Heart left ventricle (tissue), 16 donors: ENCODE data around the gene EIF4H. TPM values are rescaled to one million over a fixed set of nuclear protein-coding genes. Genes with fewer than 3 reads are reported as not detected.

Experiments used
- ATAC-seq, 4 donors: fragments of 200-7000 bp; cut with Tn5 transposase; one replicate each; pipeline ENCODE4 v1.9.1; 2020 to 2022; ENCODE audit warnings: moderate library complexity in 4 of 4, mild to moderate bottlenecking in 3 of 4, moderate number of reproducible peaks in 1 of 4
- DNase-seq, 5 donors: peaks; one replicate each; pipeline ENCODE4 v3.0.0-alpha.2; 2020
- H3K27ac ChIP-seq, 12 donors: fragments of 200-600 bp; sonication (generic) in 4 of 12; one replicate each; pipeline versions ENCODE4 v1.5.0 to v1.8.0; 2016 to 2022; ENCODE audit warnings: mild to moderate bottlenecking in 2 of 12
- H3K27me3 ChIP-seq, 9 donors: fragments of 200-600 bp; sonication (generic) in 2 of 9; one replicate each; pipeline versions ENCODE4 v1.5.1 to v1.8.0; 2016 to 2022; ENCODE audit warnings: mild to moderate bottlenecking in 3 of 9
- H3K36me3 ChIP-seq, 9 donors: fragments of 200-600 bp; sonication (generic) in 2 of 9; one replicate each; pipeline versions ENCODE4 v1.5.0 to v1.8.0; 2018 to 2022; ENCODE audit warnings: mild to moderate bottlenecking in 2 of 9
- H3K4me1 ChIP-seq, 12 donors: fragments of 200-600 bp; sonication (generic) in 4 of 12; one replicate each; pipeline versions ENCODE4 v1.5.0 to v1.8.0; 2016 to 2022; ENCODE audit warnings: mild to moderate bottlenecking in 3 of 12
- H3K4me3 ChIP-seq, 12 donors: fragments of 200-600 bp; sonication (generic) in 4 of 12; one replicate each; pipeline versions ENCODE4 v1.5.0 to v1.8.0; 2017 to 2022; ENCODE audit warnings: mild to moderate bottlenecking in 9 of 12, moderate library complexity in 4 of 12
- H3K9me3 ChIP-seq, 12 donors: fragments of 200-600 bp; sonication (generic) in 4 of 12; one replicate each; pipeline versions ENCODE4 v1.5.0 to v1.8.0; 2016 to 2022; ENCODE audit warnings: mild to moderate bottlenecking in 1 of 12
- CTCF ChIP-seq, 12 donors: fragments of 200-600 bp; sonication (generic) in 4 of 12; IDR thresholded peaks; one replicate each; pipeline versions ENCODE4 v1.5.0 to v1.8.0; 2018 to 2022; ENCODE audit warnings: antibody characterized with exemption in 12 of 12, mild to moderate bottlenecking in 5 of 12
- POLR2A ChIP-seq, 2 donors: fragments of 450-650 bp; IDR thresholded peaks; one replicate each; pipeline ENCODE4 v1.6.1; 2017; ENCODE audit warnings: antibody characterized with exemption in 2 of 2, mild to moderate bottlenecking in 2 of 2, moderate library complexity in 2 of 2
- WGBS, 4 donors: extraction: QIAGEN DNeasy Blood & Tissue Kit in 2 of 4; methylation state at CpG; one replicate each; pipeline versions ENCODE4 v1.1.5 to v1.1.7; 2013 to 2018; 5-methylcytosine and 5-hydroxymethylcytosine counted together
- intact Hi-C, 10 donors: fragments of 100-400 bp; cut with DNase I; formaldehyde crosslinking; loops; one replicate each; pipeline versions ENCODE4 v1.11.1 to v1.14.2; 2022
- microRNA counts, 2 donors: library from miRNA; unstranded; fragments of <30 nt; microRNA quantifications; one replicate each; lab custom pipeline; 2016
- microRNA-seq, 4 donors: library from miRNA; unstranded; fragments of <30 nt; microRNA quantifications; one replicate each; pipeline versions ENCODE4 to v1.2.0, GENCODE V29; 2017 to 2020
- polyA plus RNA-seq, 2 donors: library from polyadenylated mRNA; stranded (reverse); fragments of 200-250 nt; gene quantifications; one replicate each; pipeline ENCODE4 v1.2.3, GENCODE V29; 2013
- total RNA-seq, 9 donors: library from RNA; depleted of rRNA in 2 of 9; stranded (reverse); fragments of >200 nt in 2 of 9; fragmentation: NEBNext Ultra II Directional in 3 of 9; extraction: Animal tissue kit (Norgen Biotek cat#: 25700) in 3 of 9; gene quantifications; one replicate each; pipeline versions ENCODE4 v1.1.0 to v1.2.4, GENCODE V29; 2016 to 2023
- donor health status: ischemic (EF 13 %, LVEDD 7.1; RV severe dilation, severe dysfunction).
- donor health status: healthy with polysubstance abuse.
- donor health status: DM: no; HTN: yes; CAD: no.
- donor health status: DM: no; HTN: no; CAD: no.
- donor health status: ischemic (EF 25% LVEDD 6.9; RV normal size, moderate dysfunction).
- donor health status: ischemic (EF 25% LVEDD 5.7; RV mildly dilated, moderate dysfunction).
- donor health status: healthy.
- donor health status: DM: yes; HTN: yes; CAD: no.
- donor health status: ischemic (EF 35%, LVEDD 5.7; RV mildly dilated, moderate dysfunction).
- donor health status: nonischemic (EF 11% LVEDD 7.7; RV severe dilation, severe dysfunction).
- donor health status: DM: yes; HTN: yes; CAD: no.
- donor health status: PGD.
- donor health status: ischemic (EF 29% LVEDD 5.4; RV normal size, mild dysfunction).
- donor health status: nonischemic (EF 23%, LVEDD 6.1; RV moderate dilation, normal function).

Gene EIF4H
- total and polyA plus RNA-seq, 11 donors, result 89.0 to 255 (median 196) TPM

DNA sequence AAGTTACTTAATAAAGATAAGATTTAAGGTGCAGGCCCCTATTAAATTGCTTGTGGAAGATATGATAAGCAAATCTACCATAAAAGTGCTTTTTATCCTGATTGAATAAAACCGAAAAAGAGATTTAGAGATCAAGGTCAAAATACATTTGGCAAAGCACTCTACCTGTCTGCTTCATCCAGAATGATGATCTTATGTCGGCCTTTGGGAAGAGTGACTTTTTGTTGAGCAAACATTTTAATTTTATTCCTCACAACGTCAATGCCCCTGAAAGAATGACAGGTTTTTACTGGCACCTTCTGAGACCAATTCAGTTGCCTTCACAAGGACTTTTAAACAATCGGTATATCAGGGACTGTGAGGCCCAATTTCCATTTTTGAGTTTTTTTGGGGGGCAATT, 72.3 kb downstream of the EIF4H start:
- TF ChIP-seq CTCF (IDR thresholded peaks at IDR 0.05) (no peak), POLR2A (IDR thresholded peaks at IDR 0.05) (no peak)
- no peaks in the 10 kb centered on the region for H3K9me3 ChIP-seq
- DNase-seq (no peak), ATAC-seq (no peak)
- H3K4me1 ChIP-seq, result peaks cover 0 to 9% (median 0%) of the 10 kb centered on the region in 12 donors
- WGBS, 4 donors, result 80 to 86% (median 84%) methylated on average over 4 of the region's 4 CpGs
- no peaks in the 10 kb centered on the region for H3K27me3 ChIP-seq
- no peak overlapping the region for H3K27ac ChIP-seq
- intact Hi-C loops, result no loop called here
- H3K4me3 ChIP-seq, result no peak overlapping the region
- peaks cover 0 to 98% (median 95%) of the 10 kb centered on the region in 9 donors for H3K36me3 ChIP-seq

MicroRNA genes within 50 kb of the gene (microRNA counts, 767-probe panel; counts per million panel counts)
- microRNA hsa-miR-590-3p (lab: Ali Mortazavi, UCI) (349 to 1,472 counts per million in 2 donors), microRNA hsa-miR-590-5p (lab: Ali Mortazavi, UCI) (2,222 to 2,255 counts per million in 2 donors)

Small RNA genes lying within 50 kb of the gene (microRNA-seq; reads per million reads assigned to microRNA genes)
- gene MIR590, result 89.4 to 547 (median 172) reads per million in 4 donors

Other genes starting within 250 kb of the EIF4H start
- 10 to 100 TPM; 17.4 to 81.1 (median 42.8) TPM for gene ELN, start 146.2 kb upstream of the EIF4H start, total RNA-seq
- gene ELN, start 146.2 kb upstream of the EIF4H start, polyA plus RNA-seq, result 10 to 100 TPM; 37.9 to 68.1 TPM
- 10 to 100 TPM in 7 of 9 donors, 1 to 10 TPM in 2; 9.3 to 23.2 (median 11.6) TPM for gene LIMK1, start 90.6 kb upstream of the EIF4H start, total RNA-seq
- gene LIMK1, start 90.6 kb upstream of the EIF4H start, polyA plus RNA-seq, result 1 to 10 TPM; 6.3 to 9.3 TPM
- 10 to 100 TPM in 1 of 9 donors, 1 to 10 TPM in 8; 1.0 to 20.8 (median 1.5) TPM for gene LAT2, start 35.6 kb downstream of the EIF4H start, total RNA-seq
- gene LAT2, start 35.6 kb downstream of the EIF4H start, polyA plus RNA-seq, result 1 to 10 TPM; 1.7 to 2.9 TPM
- gene RFC2, start 80.0 kb downstream of the EIF4H start, total RNA-seq, result 10 to 100 TPM in 6 of 9 donors, 1 to 10 TPM in 3; 7.8 to 20.9 (median 12.2) TPM
- 10 to 100 TPM in 1 of 2 donors, 1 to 10 TPM in 1; 9.8 to 21.8 TPM for gene RFC2, start 80.0 kb downstream of the EIF4H start, polyA plus RNA-seq
- 10 to 100 TPM in 3 of 9 donors, 1 to 10 TPM in 6; 4.2 to 17.7 (median 9.0) TPM for gene CLIP2, start 115.1 kb downstream of the EIF4H start, total RNA-seq
- gene CLIP2, start 115.1 kb downstream of the EIF4H start, polyA plus RNA-seq, result 1 to 10 TPM; 5.9 to 9.6 TPM